TTC549 (cell line): ENCODE data around the gene FRMPD2.
"Not testable (repeated sequence)": the region's sequence is repeated elsewhere in the genome, so short reads cannot be mapped to it uniquely, and the experiment has no call there.

ENCODE experiments used
- FAIRE-seq: peaks from 2 replicates; lab custom pipeline; 2012; peaks lifted over from hg19 to GRCh38; lab: Jason Lieb, UNC

Gene FRMPD2

GRCh38 chr10:48126251-48126650, 148.2 kb downstream of the FRMPD2 start:
- not testable (repeated sequence) for FAIRE-seq

- FAIRE-seq: not testable (repeated sequence)
Measured at GRCh38 chr10:48125631-48126030, 148.9 kb downstream of the FRMPD2 start.

GRCh38 chr10:48122618-48123017, 151.9 kb downstream of the FRMPD2 start:
- FAIRE-seq: not testable (repeated sequence)

- FAIRE-seq: not testable (repeated sequence)
Measured at GRCh38 chr10:48110277-48110676, 164.2 kb downstream of the FRMPD2 start.
